ENCODE results near the gene ABAT.
"Not testable (repeated sequence)": the region's sequence is repeated elsewhere in the genome, so short reads cannot be mapped to it uniquely, and the experiment has no call there.

Gene ABAT

DNA sequence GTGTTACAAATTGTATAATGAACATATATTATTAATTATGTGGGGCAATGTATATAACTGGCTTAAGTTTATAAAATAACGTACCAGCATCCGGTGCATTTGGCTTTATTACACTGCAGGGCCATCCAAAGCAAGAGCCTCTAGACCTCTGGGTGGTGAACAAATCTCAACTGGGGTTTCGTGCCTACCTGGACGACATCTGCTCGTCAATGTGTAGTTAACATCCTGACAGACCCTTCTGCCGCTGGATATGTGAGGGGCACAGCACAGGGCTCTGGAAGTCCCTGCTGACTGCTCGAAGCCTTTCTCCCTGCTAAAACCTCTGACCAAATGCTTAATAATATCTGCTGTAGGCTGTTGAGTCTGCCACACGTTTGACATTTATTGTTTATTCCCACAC, 120.7 kb downstream of the ABAT start:
- DNase-seq, result no peak

DNA sequence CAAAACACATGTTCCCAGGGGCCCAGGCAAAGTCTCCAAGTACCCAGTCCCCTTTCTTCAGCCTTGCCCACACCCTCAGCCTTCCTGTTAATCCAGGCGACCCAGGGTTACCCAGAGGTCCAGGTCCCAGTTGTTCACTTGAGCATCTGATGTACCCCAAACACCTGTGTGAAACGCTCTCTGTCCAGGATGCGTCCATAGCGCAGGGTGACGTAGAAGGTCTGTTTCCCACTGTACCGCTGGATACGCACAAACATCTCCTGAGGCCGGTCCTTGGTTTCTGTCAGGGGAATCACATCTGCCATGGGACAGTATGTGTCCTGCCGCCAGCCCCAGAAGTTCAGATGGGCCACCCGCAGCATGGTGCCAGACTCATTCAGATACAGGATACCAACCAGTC, 121.4 kb downstream of the ABAT start:
- no peak for DNase-seq

DNA sequence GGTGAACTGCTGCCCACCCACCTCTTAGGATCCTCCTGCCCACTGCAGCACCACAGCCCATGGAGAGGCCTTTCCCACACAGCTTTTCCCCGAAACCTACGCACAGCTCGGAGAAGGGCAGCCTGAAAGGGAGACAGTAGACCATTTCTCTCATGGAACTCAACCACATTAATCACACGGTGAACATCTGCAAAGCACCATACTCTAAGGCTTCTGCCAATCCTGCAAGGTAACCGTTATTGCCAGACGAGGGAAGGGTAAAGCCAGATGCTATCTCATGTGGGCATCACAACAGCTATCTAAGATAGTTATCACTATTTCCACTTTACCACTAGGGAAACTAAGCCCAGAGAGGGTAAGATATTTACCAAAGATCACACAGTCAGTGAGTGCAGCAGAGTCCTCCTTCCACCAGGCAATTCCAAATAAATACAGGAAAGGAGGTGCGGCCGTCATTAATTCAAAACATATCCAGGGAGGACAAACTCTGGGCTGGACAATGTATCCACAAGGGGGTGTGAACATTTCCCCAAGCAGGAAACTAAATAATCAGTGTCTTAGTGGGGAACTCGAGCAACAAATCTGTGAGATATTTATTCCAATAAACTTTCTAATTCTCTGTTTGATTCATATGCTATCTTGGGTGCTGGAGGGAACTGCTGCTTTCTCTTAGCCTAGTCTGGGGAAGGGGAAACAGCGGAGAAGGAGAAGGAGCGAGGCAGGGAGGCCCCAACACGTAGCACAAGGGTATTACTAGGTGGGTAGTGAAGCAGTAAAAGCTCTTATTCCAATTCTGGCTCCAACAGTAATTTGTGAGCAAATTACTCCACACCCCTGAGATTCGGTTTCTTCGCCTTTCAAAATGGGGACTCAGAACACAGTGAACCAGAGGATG, 122.3 kb downstream of the ABAT start:
- DNase-seq, result no peak

DNA sequence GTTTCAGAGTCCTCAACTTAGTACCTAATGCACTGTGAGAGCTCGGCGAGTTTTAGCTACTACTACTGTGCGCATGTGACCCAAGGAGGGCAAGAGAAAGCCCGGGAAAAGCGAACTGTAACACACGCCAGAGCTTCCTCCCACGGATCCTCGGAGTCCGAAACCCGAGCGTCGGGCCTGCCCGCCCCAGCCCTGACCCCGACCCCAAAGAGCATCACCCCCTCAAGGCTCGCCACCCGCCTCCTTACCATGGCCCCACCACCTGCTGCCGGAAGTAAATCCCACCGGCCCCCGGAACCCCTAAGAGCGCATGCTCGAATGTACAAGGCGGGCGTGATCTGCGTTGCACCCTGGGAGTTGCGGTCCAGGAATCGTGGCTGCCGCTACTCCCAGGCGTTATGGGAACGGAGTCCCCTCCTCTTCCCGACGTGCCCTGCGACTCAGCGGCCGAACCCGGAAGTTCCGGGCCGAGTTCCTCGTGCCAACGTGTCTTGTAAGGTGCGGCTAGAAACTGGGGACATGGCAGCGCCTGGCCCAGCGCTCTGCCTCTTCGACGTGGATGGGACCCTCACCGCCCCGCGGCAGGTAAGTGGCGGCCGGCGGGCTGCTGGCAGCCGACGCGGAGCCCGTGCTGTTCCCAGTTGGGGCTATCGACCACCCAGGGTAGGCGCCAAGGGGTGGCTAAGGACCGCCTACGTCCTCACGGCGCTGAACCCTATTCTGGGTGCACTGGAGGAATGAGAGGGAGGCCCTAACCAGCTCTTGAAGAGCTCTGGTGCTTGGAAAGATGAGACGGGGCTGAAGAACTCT, 123.2 kb downstream of the ABAT start, which contains the start of the genes PMM2 and TMEM186:
PMM2 (plus strand) TSS at position 476 of the 810 bp plus-strand sequence; CDS start at position 520, 44 bp downstream.
TMEM186 (minus strand) TSS at position 276 of the 810 bp plus-strand sequence; CDS start at position 251, 25 bp downstream.
- peak; percentile 92 for DNase-seq

DNA sequence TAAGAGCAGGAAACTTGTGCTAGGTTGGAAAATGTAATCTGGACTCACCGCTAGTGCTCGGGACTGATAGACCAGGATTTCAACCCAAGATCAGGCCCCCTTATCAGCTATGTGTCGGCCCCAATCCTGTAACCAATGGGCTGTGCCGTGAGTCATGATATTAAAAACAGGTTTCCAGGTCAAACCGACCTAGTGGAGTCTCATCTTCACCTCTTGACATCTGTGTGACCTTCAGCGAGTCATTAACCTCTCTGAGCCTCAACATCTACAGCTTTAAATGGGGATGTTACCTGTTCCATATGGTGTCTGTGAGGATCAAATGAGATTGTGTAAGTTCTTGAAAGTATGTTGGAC, 123.7 kb downstream of the ABAT start:
- DNase-seq, result no peak

DNA sequence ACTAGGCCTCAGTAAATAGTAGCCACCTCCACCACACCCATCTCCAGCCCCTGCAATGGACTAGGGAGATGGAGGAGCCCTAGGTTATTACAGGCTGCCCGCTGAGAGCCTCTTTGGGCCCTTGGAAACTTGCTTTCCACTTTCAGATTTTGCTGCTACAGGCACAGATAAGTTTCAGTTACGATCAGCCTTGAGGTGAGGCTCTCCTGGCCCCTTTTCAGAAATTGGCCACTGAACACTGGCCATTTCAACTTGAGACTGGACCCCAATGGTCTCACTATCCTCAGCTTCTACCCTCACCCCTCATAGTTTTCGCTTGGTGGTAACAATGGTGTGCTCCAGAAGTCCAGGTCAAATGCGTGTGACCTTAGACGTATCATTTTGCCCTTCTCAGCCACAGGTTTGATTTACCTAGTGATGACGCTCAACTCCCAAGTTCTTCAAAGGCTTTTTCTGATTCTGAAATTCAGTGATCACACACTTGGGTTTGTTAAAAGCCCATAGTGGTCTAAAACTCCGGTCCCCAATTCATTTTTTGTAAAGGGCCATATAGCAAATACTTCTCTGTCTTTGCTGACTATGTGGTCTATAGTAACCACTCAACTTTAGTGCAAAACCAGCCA, 124.2 kb downstream of the ABAT start:
- no peak for DNase-seq

DNA sequence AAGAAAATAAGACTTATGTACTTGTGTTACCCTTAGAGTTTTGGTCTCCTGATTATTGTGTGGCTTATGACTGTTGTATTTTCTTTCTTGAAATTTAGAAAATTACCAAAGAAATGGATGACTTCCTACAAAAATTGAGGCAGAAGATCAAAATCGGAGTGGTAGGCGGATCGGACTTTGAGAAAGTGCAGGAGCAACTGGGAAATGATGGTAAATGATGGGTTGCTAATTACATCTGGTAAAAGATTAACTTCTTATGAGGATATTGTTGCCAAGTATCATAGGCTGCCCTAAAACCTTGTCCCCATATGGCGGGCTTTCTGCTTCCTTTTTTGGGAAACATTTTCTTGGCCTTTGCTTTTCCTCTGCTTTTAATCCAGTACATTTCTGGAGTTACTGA, 127.3 kb downstream of the ABAT start:
- DNase-seq, result no peak

DNA sequence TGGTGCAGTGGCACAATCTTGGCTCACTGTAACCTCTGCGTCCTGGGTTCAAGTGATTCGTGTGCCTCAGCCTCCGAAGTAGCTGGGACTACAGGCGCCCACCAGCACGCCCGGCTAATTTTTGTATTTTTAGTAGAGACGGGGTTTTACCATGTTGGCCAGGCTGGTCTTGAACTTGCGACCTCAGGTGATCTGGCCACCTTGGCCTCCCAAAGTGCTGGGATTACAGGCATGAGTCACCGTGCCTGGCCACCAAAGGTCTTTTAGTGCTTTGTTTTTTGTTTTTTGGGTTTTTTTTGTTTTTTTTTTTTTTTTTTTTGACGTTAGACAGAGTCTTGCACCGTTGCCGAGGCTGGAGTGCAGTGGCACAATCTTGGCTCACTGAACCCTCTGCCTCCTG, 129.3 kb downstream of the ABAT start:
- not testable (repeated sequence) for DNase-seq

DNA sequence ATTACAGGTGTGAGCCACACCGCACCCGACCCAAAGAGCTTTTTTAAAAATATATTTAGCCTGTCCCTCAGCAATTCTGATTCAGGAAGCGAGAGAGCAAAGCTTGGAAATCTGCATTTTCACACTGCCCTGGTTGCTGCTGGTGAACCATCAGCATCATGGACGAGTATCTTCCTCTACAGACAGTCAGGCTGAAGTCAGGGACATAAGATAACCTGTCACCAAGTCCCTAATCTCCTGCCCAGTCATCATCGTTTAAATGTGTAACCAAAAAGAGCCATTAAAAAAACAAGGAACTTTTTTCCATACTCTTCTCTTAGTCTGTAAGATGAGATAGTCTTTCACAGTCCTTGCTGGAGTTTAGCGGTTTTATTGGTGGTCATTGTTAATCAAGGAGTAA, 129.9 kb downstream of the ABAT start:
- DNase-seq, result no peak

DNA sequence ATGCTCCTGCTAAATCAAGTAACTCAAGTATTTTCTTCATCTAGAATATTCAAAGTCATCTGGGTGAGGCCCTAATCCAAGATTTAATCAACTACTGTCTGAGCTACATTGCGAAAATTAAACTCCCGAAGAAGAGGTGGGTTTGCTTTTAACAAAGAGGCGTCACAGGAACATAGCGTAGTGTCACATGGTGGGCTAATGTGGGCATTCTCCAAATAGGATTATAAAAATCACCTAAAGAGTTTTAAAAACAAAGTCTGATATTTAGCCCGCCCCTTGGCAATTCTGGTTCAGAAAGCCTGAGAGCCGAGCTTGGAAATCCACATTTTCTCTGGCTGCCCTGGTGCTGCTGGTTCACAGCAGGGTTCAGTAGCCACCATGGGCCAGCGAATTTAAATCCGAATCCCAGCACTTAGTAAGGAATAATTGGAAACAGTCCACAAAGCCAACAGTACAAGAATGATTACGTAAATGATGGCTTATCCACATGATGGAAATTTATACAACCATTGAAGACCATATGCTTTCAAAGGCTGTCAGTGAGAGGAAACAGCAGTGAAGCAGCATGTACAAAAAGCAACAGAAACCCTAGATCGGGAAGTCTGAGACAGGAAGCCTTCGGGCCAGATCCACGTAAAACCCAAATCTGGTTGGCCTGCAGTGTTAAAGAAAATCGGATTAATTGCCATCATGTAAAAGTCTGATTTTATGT, 132.0 kb downstream of the ABAT start:
- DNase-seq, result no peak

DNA sequence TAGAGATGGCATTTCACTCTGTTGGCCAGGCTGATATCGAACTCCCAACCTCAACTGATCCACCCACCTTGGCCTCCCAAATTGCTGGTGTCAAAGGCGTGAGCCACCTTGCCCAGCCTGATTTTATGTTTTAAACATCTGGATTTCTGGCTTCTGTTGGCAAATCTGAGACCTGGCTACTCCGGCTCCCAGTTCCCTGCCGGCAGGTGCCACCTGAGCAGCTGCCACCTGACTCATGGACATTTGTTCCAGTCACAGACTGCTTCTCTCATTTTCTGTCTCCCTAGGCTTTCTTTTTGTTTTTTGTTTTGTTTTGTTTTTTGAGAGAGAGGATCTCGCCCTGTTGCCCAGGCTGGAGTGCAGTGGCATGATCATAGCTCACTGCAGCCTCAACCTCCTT, 132.8 kb downstream of the ABAT start:
- DNase-seq, result no peak

DNA sequence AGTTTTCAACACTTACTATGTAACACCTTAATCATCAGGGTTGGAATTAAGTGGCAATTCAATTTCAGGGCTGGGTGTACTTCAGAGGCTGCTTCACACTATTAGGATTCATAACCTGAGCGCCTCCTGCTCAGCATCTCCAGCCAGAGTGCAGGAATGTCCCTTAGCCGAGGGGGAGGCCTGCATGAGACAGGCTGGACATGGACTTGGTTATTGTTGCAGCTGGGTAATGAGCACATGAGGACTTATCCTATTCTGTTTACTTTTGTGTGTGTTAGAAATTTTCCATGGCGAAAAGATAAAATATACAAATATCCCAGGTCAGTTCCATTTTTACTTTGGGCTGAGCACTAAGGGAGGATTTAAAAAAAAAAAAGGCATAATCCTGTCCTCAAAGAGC, 133.6 kb downstream of the ABAT start:
- no peak for DNase-seq

DNA sequence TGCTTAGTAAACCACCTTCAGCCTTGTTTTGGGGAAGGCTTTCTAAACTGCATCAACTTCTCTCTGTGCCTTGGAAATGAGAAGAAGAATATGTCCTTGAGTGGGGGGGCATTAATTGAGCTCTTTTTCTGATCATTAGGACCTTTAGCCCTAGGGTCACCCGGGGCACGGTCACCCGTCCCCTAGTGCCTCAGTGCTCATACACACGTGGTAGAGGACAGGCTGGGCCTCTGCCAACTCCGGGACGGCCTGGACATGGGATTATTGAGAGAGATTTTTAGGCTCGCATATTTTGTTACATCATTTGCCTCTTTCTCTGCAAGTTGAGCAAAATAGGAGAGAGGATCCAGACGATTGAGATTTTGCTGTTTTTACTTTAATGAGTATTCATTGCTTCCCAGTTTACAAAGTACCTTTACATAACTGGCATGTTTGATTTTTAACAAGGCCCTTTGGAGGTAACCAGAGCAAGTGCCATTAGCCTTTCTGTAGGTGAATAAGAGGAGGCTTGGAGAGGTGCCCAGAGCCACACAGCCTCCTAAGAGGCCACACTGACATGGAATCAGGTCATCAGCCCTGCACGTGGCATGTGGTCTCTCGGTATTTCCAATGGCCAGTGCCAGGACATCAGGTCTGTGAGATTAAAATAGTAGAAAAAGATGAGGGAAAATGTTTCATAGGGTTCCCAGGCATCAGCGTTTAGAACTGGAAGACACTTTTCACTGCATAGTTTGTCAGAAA, 134.4 kb downstream of the ABAT start:
- DNase-seq, result no peak

DNA sequence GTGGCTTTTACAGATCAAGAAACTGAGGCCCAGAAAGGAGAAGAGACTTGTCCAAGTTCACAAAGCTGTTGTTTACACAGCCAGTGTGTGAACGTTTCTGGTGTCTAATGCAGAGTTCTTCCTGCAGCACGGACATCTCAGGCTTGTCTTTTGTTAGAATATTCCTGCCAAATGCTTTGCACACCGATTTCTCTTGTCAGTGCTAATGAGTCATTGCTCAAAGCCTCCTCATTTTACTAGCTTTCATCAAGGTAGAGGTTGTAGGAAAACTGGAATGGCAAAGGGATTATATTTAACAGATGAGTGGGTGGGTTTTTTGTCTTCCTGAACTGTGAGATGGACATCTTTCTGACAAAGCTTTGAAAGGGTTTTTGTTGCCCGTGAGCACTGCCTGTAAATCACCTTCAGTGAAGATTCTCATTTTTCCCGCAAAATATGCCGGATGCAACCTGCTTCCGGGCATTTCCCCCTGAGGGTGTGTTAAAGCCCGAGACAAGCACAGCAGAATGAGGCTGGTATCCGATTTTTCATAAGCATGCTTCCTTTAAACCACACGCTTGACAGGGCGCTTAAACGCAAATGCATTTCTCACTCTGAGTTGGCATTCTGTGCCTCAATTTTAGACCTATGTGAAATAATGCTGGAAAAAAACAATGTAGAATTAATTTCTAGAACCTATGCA, 137.9 kb downstream of the ABAT start:
- DNase-seq, result no peak

DNA sequence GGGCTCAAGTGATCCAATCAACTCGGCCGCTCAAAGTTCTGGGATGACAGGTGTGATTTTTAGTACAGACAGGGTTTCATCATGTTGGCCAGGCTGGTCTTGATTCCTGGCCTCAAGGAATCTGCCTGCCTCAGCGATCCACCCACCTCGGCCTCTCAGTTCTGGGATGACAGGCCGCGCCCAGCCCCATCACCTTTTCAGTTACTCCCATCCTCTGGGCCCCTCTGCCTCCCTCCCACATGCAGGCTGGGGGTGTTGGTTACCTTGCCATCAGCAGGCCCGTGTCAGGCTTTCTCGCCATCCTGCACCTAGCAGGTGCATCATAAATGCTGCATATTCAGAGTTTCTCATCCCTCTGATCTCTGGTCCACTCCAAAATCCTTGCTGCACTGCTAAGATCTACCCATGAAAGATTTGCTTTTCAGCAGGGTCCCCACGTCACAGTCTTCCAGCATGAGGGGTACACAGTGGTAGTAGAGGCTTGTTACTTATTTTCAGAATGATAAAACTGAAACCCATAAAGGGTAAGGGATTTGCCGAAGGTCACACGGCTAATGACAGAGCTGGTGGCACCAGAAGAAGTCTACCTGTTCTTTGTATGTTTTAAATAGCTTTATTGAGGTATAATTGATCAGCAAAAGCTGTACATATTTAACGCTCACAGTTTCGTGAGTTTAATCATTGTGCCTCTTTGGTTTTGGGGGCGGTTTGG, 139.8 kb downstream of the ABAT start:
- no peak for DNase-seq

DNA sequence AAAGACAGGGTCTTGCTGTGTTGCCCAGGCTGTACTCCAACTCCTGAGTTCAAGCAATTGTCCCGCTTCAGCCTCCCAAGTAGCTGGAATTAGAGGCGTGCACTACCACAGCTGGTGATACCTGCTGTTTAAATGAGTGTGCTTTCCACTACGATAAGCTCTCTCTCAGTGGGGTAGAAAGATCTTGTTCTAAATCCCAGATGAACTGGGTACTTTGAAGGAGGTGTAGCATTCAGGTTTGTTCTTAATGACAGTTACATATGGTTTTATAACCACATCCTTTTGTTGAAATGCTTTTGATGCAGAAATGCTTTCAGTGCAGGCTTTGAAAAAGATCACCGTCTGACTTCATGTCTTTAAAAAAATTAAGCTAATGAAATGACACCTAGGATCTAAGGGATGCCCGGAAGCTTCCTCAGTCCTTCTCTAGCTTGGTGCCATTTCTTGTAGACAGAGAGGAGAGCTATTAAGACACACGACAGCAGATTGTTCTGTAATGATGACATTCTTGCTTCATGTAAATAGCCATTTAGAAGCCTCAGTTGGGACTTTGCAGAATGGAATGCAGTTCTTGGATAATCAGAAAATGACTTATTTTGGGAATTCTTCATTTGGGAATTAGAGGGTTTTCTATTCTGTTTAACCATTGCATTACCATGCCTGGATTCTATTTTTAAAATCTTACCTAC, 142.7 kb downstream of the ABAT start:
- DNase-seq, result no peak

DNA sequence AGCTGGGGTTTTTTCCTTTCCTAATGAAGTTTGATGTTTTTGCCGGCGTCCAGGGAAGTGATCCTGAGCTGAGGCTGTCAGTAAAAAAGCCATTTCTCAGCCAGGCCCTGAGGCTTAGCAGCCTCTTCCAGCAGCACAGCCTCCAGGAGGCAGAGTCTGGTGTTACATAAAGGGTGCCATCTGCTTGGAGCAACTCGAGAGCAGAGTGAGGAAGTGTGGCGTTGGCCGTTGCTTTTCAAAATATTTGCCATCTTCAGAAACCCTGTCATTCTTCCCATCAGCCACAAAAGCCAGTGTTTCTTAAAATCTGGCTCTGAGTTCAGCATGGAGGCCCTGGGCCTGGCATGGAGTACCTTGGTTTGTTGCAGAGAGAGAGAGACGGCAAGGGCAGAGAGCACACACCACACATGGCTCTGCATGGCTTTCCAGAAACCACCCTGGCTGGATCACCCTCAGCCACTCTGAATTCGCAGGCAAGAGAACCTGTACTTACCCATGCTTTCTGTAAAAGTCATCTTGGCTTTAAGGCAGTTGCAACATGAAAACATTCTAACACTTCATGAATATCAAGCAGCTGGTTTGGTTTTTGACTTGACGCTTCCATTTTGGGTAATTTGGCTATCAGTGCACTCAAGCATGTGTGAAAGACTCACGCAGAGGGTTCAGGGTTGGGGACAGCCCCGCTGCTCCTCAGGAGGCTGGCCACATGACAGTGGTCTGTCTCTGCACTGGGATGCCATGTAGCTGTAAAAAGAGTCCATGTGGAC, 144.3 kb downstream of the ABAT start:
- DNase-seq, result no peak

DNA sequence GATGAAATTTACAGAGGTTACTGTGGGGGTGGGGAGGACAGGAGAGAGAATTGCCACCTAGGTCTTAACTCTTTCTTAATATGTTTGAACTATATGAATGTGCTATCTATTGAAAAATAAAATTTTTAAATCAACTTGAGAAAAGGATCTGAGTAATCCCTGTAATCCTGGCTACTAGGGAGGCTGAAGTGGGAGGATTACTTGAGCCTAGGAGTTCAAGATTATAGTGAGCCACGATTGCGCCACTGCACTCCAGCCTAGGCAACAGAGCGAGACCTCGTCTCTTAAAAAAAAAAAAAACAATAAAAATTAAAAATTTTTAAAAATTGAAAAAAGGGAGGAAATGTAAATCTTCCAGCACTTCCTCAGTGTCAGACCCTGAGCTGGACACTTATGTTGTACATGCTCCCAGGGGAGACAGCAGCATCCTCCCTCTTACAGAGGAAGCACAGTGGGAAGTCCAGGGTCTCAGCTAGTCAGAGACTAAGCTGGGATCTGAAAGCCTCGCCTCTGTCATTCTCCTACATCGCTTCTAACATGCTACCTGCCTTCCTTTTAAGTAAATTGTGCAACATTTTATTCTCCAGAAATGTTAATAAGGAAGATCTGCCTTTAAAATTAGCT, 145.1 kb downstream of the ABAT start:
- DNase-seq, result no peak

DNA sequence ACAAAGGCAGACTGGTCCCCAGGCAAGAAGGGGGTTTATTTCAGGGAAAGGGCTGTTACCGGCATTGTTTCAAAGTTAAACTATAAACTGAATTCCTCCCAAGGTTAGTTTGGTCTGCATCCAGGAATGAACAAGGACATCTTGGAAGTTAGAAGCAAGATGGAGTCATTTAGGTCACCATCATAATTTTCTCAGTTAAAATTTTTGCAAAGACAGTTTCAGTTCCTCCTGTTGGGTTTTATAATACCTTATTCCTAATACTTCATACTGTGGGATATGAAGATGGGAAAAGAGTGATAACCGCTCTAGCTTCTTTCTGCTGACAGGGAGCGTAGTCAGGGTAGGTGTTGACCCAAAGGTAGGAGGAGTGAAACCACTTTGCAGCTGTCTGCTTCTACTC, 148.0 kb downstream of the ABAT start:
- DNase-seq, result no peak

Data from activated CD4-positive, alpha-beta T cell treated with anti-CD3 and anti-CD28 coated beads, Interleukin-2, amount 50 U/mL, for 1 hour (primary cell).